NCI-H2029 treated with DMSO at 0.1 percent for 48 hours (cell line): ENCODE data around the gene SH3BGRL.

Experiments used
- DNase-seq: peaks from one replicate; lab custom pipeline; 2025; lab: John Stamatoyannopoulos, UW

SH3BGRL gene

GRCh38 chrX:81201671-81202455 is at the start of gene SH3BGRL, which contains the start of gene HMGN5:
Gene SH3BGRL (plus strand): TSS chrX:81202102. CDS start chrX:81202201, 99 bp downstream.
Gene HMGN5 (minus strand): TSS chrX:81201913. CDS start chrX:81121549, 80,364 bp downstream.
- DNase-seq, result no peak

GRCh38 chrX:81168391-81168790 is 33.5 kb upstream of the SH3BGRL start:
- no peak for DNase-seq

- DNase-seq, result no peak
Observed at GRCh38 chrX:81174286-81174685, 27.6 kb upstream of the SH3BGRL start.

GRCh38 chrX:81195259-81195658 is 6.6 kb upstream of the SH3BGRL start:
- no peak for DNase-seq

GRCh38 chrX:81195712-81196111 is 6.2 kb upstream of the SH3BGRL start:
- DNase-seq, result no peak

- no peak for DNase-seq
Observed at GRCh38 chrX:81201071-81201470, 831 bp upstream of the SH3BGRL start.

- DNase-seq, result no peak
Observed at GRCh38 chrX:81202456-81202819, 536 bp downstream of the SH3BGRL start.

- no peak for DNase-seq
Observed at GRCh38 chrX:81202943-81203342, 1.0 kb downstream of the SH3BGRL start.

GRCh38 chrX:81205551-81205950 is 3.6 kb downstream of the SH3BGRL start:
- no peak for DNase-seq

GRCh38 chrX:81206476-81206875 is 4.6 kb downstream of the SH3BGRL start:
- DNase-seq, result no peak

- no peak for DNase-seq
Observed at GRCh38 chrX:81208916-81209315, 7.0 kb downstream of the SH3BGRL start.

GRCh38 chrX:81215685-81216084 is 13.8 kb downstream of the SH3BGRL start:
- no peak for DNase-seq

- no peak for DNase-seq
Observed at GRCh38 chrX:81229229-81229628, 27.3 kb downstream of the SH3BGRL start.

GRCh38 chrX:81229901-81230300 is 28.0 kb downstream of the SH3BGRL start:
- no peak for DNase-seq

GRCh38 chrX:81231476-81231875 is 29.6 kb downstream of the SH3BGRL start:
- DNase-seq, result no peak

GRCh38 chrX:81232218-81232617 is 30.3 kb downstream of the SH3BGRL start:
- no peak for DNase-seq

- DNase-seq, result no peak
Observed at GRCh38 chrX:81237516-81237915, 35.6 kb downstream of the SH3BGRL start.

GRCh38 chrX:81238166-81238565 is 36.3 kb downstream of the SH3BGRL start:
- DNase-seq, result no peak

- DNase-seq, result no peak
Observed at GRCh38 chrX:81240701-81241331, 38.9 kb downstream of the SH3BGRL start.

GRCh38 chrX:81241753-81242152 is 39.9 kb downstream of the SH3BGRL start:
- DNase-seq, result no peak

GRCh38 chrX:81255876-81256275 is 54.0 kb downstream of the SH3BGRL start:
- no peak for DNase-seq

GRCh38 chrX:81257817-81258216 is 55.9 kb downstream of the SH3BGRL start:
- no peak for DNase-seq

- no peak for DNase-seq
Observed at GRCh38 chrX:81259020-81259713, 57.3 kb downstream of the SH3BGRL start.
